Central memory CD4-positive, alpha-beta T cell (primary cell): ENCODE data around the gene CTAGE9.

ENCODE experiments used
- DNase-seq: peaks from one replicate; pipeline ENCODE4 v3.0.0; 2022

Gene CTAGE9

DNA sequence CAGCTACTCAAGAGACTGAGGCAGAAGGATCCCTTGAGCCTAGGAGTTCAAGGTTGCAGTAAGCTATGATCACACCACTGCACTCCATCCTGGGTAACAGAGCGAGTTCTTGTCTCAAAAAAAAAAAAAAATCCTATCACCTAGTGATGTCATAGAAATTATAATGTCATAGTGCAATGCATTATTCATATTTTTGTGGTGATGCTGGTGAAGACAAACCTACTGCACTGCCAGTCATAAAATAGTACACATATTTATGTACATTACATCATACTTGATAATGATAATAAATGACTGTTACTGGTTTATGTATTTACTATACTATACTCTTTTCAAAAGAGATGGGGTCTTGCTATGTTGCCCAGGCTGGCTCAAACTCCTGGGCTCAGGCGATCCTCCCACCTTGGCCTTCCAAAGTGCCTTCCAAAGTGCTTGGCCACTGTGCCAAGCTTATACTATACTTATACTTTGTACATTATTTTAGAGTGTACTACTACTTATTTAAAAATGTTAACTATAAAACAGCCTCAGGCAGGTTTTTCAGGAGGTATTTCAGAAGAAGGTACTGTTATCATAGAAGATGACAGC, 47.1 kb downstream of the CTAGE9 start:
- DNase-seq = no peak

DNA sequence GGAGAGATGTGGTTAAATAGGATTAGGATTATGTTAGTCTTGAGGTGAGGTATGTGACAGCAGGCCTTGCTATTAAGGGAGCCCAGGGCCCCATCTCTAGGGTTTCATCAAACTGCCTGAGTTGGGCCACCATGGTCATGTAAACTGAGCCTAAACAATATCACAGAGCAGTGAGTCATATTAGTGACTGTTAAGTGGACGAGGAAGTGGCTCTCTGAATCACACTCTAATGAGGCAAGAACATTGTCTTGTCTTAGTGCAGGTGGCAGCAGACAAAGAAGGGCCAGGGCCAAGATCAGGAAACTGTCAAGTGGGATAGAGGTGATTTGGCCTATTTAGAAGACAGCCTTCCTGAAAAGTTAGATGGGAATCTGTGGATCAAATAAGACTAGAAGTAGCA, 50.6 kb downstream of the CTAGE9 start:
- DNase-seq = no peak
